CD4-positive, alpha-beta memory T cell (primary cell): ENCODE measurements around the gene PFN2. TPM values are rescaled to one million over a fixed set of nuclear protein-coding genes. Genes with fewer than 3 reads are reported as not detected.
A peak's percentile ranks its signal among the peaks of the same experiment; 100 is the strongest.

Experiments used
- CTCF ChIA-PET: fragments of 350-600 bp; sonication (Branson Sonifier 250); formaldehyde crosslinking; loops from one replicate; lab custom pipeline; 2021; ENCODE audit warnings: inconsistent platforms; ENCODE audit not compliant: partially characterized antibody; lab: Charles Lee
- POLR2A ChIA-PET: fragments of 350-600 bp; sonication (Branson Sonifier 250); formaldehyde crosslinking; loops from one replicate; lab custom pipeline; 2021; ENCODE audit not compliant: partially characterized antibody; lab: Charles Lee
- DNase-seq, 5 donors: peaks; one replicate each; pipeline versions ENCODE4 v3.0.0 to v3.0.0-alpha.2; 2020 to 2022; ENCODE audit warnings: mixed read lengths in 1 of 5
- H3K27ac ChIP-seq: one replicate; pipeline ENCODE4 v1.7.0; 2013; ENCODE audit warnings: low read depth, low read length
- H3K27me3 ChIP-seq: 2 replicates; pipeline ENCODE4 v1.7.0; 2013; ENCODE audit warnings: mild to moderate bottlenecking, low read length, moderate library complexity; ENCODE audit not compliant: insufficient read depth
- H3K36me3 ChIP-seq: 2 replicates; pipeline ENCODE4 v1.7.0; 2013; ENCODE audit warnings: mild to moderate bottlenecking, low read length, moderate library complexity; ENCODE audit not compliant: insufficient read depth
- H3K4me1 ChIP-seq: 2 replicates; pipeline ENCODE4 v1.7.0; 2013; ENCODE audit warnings: mild to moderate bottlenecking, low read length, moderate library complexity; ENCODE audit not compliant: insufficient read depth
- H3K4me3 ChIP-seq, 2 donors: one replicate each; pipeline ENCODE4 v1.7.0; 2013; ENCODE audit warnings: low read length in 2 of 2, mild to moderate bottlenecking in 1 of 2
- H3K9me3 ChIP-seq, 2 donors: one replicate each; pipeline ENCODE4 v1.7.0; 2013; ENCODE audit warnings: low read length in 2 of 2, control low read depth in 1 of 2; ENCODE audit not compliant: control insufficient read depth in 1 of 2
- H3K27ac Mint-ChIP-seq, 7 donors: one replicate each; pipeline ENCODE4 v1.8.0; 2020 to 2021; ENCODE audit warnings: mixed read lengths in 7 of 7, mild to moderate bottlenecking in 6 of 7, inconsistent platforms in 3 of 7, moderate library complexity in 3 of 7
- H3K27me3 Mint-ChIP-seq, 2 donors: one replicate each; pipeline ENCODE4 v1.8.0; 2020 to 2021; ENCODE audit warnings: mixed read lengths in 2 of 2
- H3K36me3 Mint-ChIP-seq, 2 donors: one replicate each; pipeline ENCODE4 v1.8.0; 2020 to 2021; ENCODE audit warnings: mixed read lengths in 2 of 2, inconsistent platforms in 1 of 2, mild to moderate bottlenecking in 1 of 2
- H3K4me1 Mint-ChIP-seq, 4 donors: one replicate each; pipeline ENCODE4 v1.8.0; 2020 to 2021; ENCODE audit warnings: mixed read lengths in 4 of 4, mild to moderate bottlenecking in 1 of 4
- H3K4me3 Mint-ChIP-seq, 8 donors: one replicate each; pipeline ENCODE4 v1.8.0; 2020 to 2021; ENCODE audit warnings: mixed read lengths in 8 of 8, mild to moderate bottlenecking in 7 of 8, moderate library complexity in 6 of 8, inconsistent platforms in 3 of 8
- H3K9me3 Mint-ChIP-seq, 8 donors: one replicate each; pipeline ENCODE4 v1.8.0; 2020 to 2021; ENCODE audit warnings: mixed read lengths in 8 of 8, mild to moderate bottlenecking in 5 of 8, inconsistent platforms in 3 of 8, moderate library complexity in 1 of 8
- intact Hi-C: fragments of 100-400 bp; cut with micrococcal nuclease; formaldehyde crosslinking; loops from one replicate; pipeline ENCODE4 v1.15.1; 2023
- polyA plus RNA-seq, 2 donors: library from polyadenylated mRNA; unstranded; fragments of 300-500 nt; fragmentation: Illumina TruSeq; gene quantifications; one replicate each; pipeline ENCODE4 v1.2.3, GENCODE V29; 2021
- total RNA-seq, 2 experiments: library from RNA; stranded (reverse); gene quantifications; one replicate each; pipeline ENCODE4 v1.2.3, GENCODE V29; 2021

Gene PFN2
- total RNA-seq: 10 to 100 TPM; 10.6 to 14.1 TPM
- 10 to 100 TPM in 1 of 2 donors, 1 to 10 TPM in 1; 6.8 to 16.9 TPM for polyA plus RNA-seq

GRCh38 chr3:149970716-149971402 lies at the start of gene PFN2:
TSS of gene PFN2 (minus strand) at chr3:149970895. CDS start at chr3:149970856, 39 bp downstream.
- H3K36me3 Mint-ChIP-seq: peaks cover 0 to 10% of the 10 kb centered on the region in 2 donors
- peak within 1 kb of the TSS; percentile 27 for H3K27ac ChIP-seq
- peaks cover 14 to 22% (median 19%) of the 10 kb centered on the region in 4 donors for H3K4me1 Mint-ChIP-seq
- H3K27me3 Mint-ChIP-seq: peaks cover 9 to 18% of the 10 kb centered on the region in 2 donors
- H3K36me3 ChIP-seq: no peaks in the 10 kb centered on the region
- intact Hi-C loops: loop anchor here (1.0 to 10.0 kb wide), 5 partner anchors 159 to 1231 kb away; partner anchors contain the start of genes EIF2A, GPR171, RNF13 and SELENOT
- ChIA-PET CTCF (interaction anchor here (1.0 to 3.0 kb wide), 3 partner anchors 13 to 64 kb away, joined by 3 to 8 read pairs (median 3); no protein-coding TSS in a partner anchor), POLR2A (interaction anchor here (0.8 to 1.4 kb wide), 4 partner anchors 156 to 793 kb away, joined by 3 to 4 read pairs (median 4); partner anchors contain the start of genes SIAH2 and TSC22D2)
- peaks cover 7% of the 10 kb centered on the region for H3K27me3 ChIP-seq
- H3K4me3 Mint-ChIP-seq: peak within 1 kb of the TSS; percentile 95 to 97 (median 96)
- H3K4me1 ChIP-seq: peaks cover 12% of the 10 kb centered on the region
- DNase-seq: peak; percentile 64 to 74 (median 68)
- H3K9me3 Mint-ChIP-seq: peaks cover 0 to 2% (median 0%) of the 10 kb centered on the region in 8 donors
- H3K27ac Mint-ChIP-seq: peak within 1 kb of the TSS; percentile 73 to 95 (median 88)
- no peaks in the 10 kb centered on the region for H3K9me3 ChIP-seq
- H3K4me3 ChIP-seq: peak within 1 kb of the TSS; percentile 8 to 67

DNA sequence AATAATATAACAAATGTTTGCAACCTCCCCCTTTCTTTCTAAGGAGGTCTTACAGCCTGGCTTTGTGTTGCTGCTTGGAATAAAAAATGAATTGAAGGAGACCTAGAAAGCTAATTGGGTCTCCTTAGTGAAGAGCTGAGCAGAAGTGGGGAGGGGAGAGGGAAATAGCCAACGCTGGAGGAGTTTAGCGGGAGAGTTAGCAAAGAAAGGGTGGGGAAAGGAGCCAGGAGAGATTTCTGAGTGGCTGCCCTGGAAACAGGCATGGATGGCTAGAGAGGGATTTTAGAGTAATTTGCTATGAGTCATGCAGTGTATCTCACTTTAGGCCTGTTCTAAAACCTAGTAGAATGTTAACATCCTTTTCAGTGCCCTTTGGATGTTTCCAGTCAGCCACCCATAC lies 45.2 kb upstream of the PFN2 start:
- CTCF ChIA-PET: no interaction called here
- intact Hi-C loops: no loop called here
- Histone ChIP-seq H3K9me3 (no peaks in the 10 kb centered on the region), H3K4me1 (no peaks in the 10 kb centered on the region), H3K4me3 (no peak overlapping the region), H3K36me3 (no peaks in the 10 kb centered on the region), H3K27ac (no peak overlapping the region), H3K27me3 (no peaks in the 10 kb centered on the region)
- Mint-ChIP-seq H3K4me1 (no peaks in the 10 kb centered on the region), H3K27ac (no peak overlapping the region), H3K9me3 (peaks cover 0 to 2% (median 0%) of the 10 kb centered on the region in 8 donors), H3K27me3 (peaks cover 6 to 10% of the 10 kb centered on the region in 2 donors), H3K36me3 (no peaks in the 10 kb centered on the region), H3K4me3 (no peak overlapping the region)
- POLR2A ChIA-PET: no interaction called here
- DNase-seq: no peak

DNA sequence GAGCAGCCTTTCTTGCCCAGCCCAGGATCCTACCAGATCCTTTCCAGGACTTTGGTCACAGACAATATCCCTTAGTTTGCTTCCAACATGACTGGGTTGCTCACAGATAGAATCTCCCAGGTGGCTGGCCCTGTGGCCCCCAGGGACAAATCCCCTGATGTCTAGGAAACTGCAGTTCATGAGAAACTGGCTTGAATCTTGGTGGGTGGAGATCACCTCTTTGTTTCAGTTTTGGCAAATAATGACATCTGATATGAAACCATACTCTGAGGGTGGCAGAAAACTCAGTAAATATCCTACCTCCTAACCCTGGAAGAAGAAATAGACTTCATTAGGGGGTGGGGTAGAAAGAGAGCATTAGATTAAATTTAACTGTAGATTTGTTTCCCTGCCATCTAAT lies 44.1 kb upstream of the PFN2 start:
- intact Hi-C loops: no loop called here
- H3K4me1 Mint-ChIP-seq: no peaks in the 10 kb centered on the region
- H3K4me3 Mint-ChIP-seq: no peak overlapping the region
- no peak overlapping the region for H3K4me3 ChIP-seq
- no peaks in the 10 kb centered on the region for H3K4me1 ChIP-seq
- no peak for DNase-seq
- H3K9me3 ChIP-seq: no peaks in the 10 kb centered on the region
- no peak overlapping the region for H3K27ac ChIP-seq
- no peaks in the 10 kb centered on the region for H3K27me3 ChIP-seq
- ChIA-PET CTCF (no interaction called here), POLR2A (no interaction called here)
- no peak overlapping the region for H3K27ac Mint-ChIP-seq
- peaks cover 0 to 2% (median 0%) of the 10 kb centered on the region in 8 donors for H3K9me3 Mint-ChIP-seq
- peaks cover 5 to 10% of the 10 kb centered on the region in 2 donors for H3K27me3 Mint-ChIP-seq
- H3K36me3 ChIP-seq: no peaks in the 10 kb centered on the region
- no peaks in the 10 kb centered on the region for H3K36me3 Mint-ChIP-seq

- no peaks in the 10 kb centered on the region for H3K4me1 ChIP-seq
- no peaks in the 10 kb centered on the region for H3K9me3 ChIP-seq
- ChIA-PET CTCF (no interaction called here), POLR2A (no interaction called here)
- no peak overlapping the region for H3K27ac ChIP-seq
- Mint-ChIP-seq H3K9me3 (peaks cover 0 to 1% (median 0%) of the 10 kb centered on the region in 8 donors), H3K4me3 (no peak overlapping the region), H3K27ac (no peak overlapping the region), H3K36me3 (no peaks in the 10 kb centered on the region), H3K27me3 (peaks cover 5 to 7% of the 10 kb centered on the region in 2 donors), H3K4me1 (no peaks in the 10 kb centered on the region)
- H3K27me3 ChIP-seq: no peaks in the 10 kb centered on the region
- DNase-seq: no peak
- no peaks in the 10 kb centered on the region for H3K36me3 ChIP-seq
- no peak overlapping the region for H3K4me3 ChIP-seq
- intact Hi-C loops: no loop called here
Observed at GRCh38 chr3:150013801-150014200, 43.1 kb upstream of the PFN2 start.

DNA sequence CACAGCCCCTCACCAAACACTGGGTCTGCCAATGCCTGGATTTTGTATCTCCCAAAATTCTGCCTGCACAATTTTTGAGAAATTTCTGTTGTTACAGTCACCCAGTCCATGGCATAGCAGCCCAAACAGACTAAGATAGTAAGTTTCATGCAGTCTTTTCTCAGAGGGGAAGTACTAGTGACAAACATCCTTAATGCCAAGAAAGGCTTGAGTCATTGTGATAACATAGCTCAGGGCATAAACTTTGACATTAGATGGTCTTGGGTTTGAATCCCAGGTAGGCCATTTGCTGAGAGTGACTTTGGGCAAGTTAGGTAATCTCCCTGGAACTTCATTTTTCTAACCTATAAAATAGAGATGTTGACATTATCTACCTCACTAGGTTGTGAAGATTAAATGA lies 36.1 kb upstream of the PFN2 start:
- CTCF ChIA-PET: interaction anchor here (1.3 kb wide), 1 partner anchor 177 kb away, joined by 3 read pairs; no protein-coding TSS in a partner anchor
- H3K27ac ChIP-seq: no peak overlapping the region
- no peaks in the 10 kb centered on the region for H3K4me1 Mint-ChIP-seq
- no peaks in the 10 kb centered on the region for H3K4me1 ChIP-seq
- intact Hi-C loops: no loop called here
- no peak overlapping the region for H3K4me3 Mint-ChIP-seq
- H3K27me3 ChIP-seq: no peaks in the 10 kb centered on the region
- POLR2A ChIA-PET: no interaction called here
- no peaks in the 10 kb centered on the region for H3K36me3 Mint-ChIP-seq
- peaks cover 2 to 3% of the 10 kb centered on the region in 2 donors for H3K27me3 Mint-ChIP-seq
- H3K27ac Mint-ChIP-seq: no peak overlapping the region
- no peak overlapping the region for H3K4me3 ChIP-seq
- no peaks in the 10 kb centered on the region for H3K9me3 Mint-ChIP-seq
- DNase-seq: no peak
- no peaks in the 10 kb centered on the region for H3K36me3 ChIP-seq
- no peaks in the 10 kb centered on the region for H3K9me3 ChIP-seq

DNA sequence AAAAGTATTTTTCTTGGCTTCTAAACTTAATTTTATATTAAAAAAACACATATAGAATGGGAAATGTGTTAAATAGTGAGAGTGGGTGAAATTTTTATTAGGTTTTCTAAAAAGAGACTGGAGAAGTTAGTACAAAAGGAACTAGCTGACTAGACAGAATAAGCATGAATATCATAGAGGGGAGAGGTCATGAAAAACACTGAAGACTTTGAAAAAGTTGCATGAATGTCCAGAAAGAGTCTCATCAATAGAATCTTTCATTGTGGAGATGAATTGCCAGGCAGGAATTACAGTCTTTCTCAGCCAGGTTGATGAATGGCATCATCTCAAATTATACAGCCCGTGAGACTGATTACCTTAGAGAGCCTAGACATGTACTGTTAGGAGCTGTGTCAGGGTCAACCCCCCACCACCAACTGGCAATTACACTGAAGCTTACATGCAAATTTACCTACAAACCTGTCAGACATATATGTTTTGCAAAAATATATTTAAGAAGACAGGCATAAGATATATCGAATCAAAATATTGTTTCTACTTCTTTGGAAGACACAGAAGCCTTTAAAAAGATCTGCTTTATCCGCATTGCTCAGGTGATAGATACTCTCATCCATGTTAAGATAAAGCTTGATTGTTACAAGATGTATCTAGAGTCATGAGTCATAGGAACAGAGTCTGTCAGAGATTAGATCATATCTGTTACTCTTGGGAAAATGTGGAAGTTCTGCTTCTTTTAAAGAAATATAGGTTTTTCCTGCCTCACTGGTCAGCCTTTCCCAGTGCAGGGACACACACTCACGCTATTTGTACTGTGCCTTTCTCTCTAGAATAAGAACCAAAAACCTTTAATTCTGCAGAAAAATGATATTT lies 34.8 kb upstream of the PFN2 start:
- no peaks in the 10 kb centered on the region for H3K27me3 ChIP-seq
- H3K27ac ChIP-seq: no peak overlapping the region
- intact Hi-C loops: no loop called here
- H3K36me3 ChIP-seq: no peaks in the 10 kb centered on the region
- DNase-seq: no peak
- Mint-ChIP-seq H3K9me3 (no peaks in the 10 kb centered on the region), H3K27ac (no peak overlapping the region), H3K4me1 (no peaks in the 10 kb centered on the region), H3K36me3 (no peaks in the 10 kb centered on the region), H3K4me3 (no peak overlapping the region), H3K27me3 (peaks cover 2 to 3% of the 10 kb centered on the region in 2 donors)
- no peak overlapping the region for H3K4me3 ChIP-seq
- ChIA-PET CTCF (no interaction called here), POLR2A (no interaction called here)
- no peaks in the 10 kb centered on the region for H3K9me3 ChIP-seq
- H3K4me1 ChIP-seq: no peaks in the 10 kb centered on the region

GRCh38 chr3:150000641-150001040 lies 29.9 kb upstream of the PFN2 start:
- POLR2A ChIA-PET: no interaction called here
- Mint-ChIP-seq H3K27ac (no peak overlapping the region), H3K36me3 (no peaks in the 10 kb centered on the region), H3K4me3 (no peak overlapping the region), H3K9me3 (peaks cover 0 to 18% (median 9%) of the 10 kb centered on the region in 8 donors), H3K27me3 (peaks cover 7 to 8% of the 10 kb centered on the region in 2 donors), H3K4me1 (no peaks in the 10 kb centered on the region)
- Histone ChIP-seq H3K4me1 (no peaks in the 10 kb centered on the region), H3K36me3 (no peaks in the 10 kb centered on the region), H3K27me3 (no peaks in the 10 kb centered on the region), H3K9me3 (no peaks in the 10 kb centered on the region), H3K27ac (no peak overlapping the region), H3K4me3 (no peak overlapping the region)
- no peak for DNase-seq
- intact Hi-C loops: no loop called here
- CTCF ChIA-PET: interaction anchor here (1.3 kb wide), 1 partner anchor 65 kb away, joined by 3 read pairs; no protein-coding TSS in a partner anchor
